ENCODE data around the gene CCDC179.

CCDC179 gene

GRCh38 chr11:22860241-22860640 lies at the start of gene CCDC179:
Gene CCDC179, minus strand, starts transcription at chr11:22860474. Its CDS starts 53 bp downstream, at chr11:22860421.
- no peak for DNase-seq (ENCODE audit: low read depth)

- DNase-seq (ENCODE audit: low read depth), result no peak
Observed at GRCh38 chr11:22903782-22904181, 43.5 kb upstream of the CCDC179 start.

- no peak for DNase-seq (ENCODE audit: low read depth)
Observed at GRCh38 chr11:22901603-22902002, 41.3 kb upstream of the CCDC179 start.

- no peak for DNase-seq (ENCODE audit: low read depth)
Observed at GRCh38 chr11:22900764-22901486, 40.7 kb upstream of the CCDC179 start.

- no peak for DNase-seq (ENCODE audit: low read depth)
Observed at GRCh38 chr11:22898036-22898435, 37.8 kb upstream of the CCDC179 start.

- DNase-seq (ENCODE audit: low read depth), result no peak
Observed at GRCh38 chr11:22890227-22890626, 30.0 kb upstream of the CCDC179 start.

GRCh38 chr11:22884217-22884616 lies 23.9 kb upstream of the CCDC179 start:
- no peak for DNase-seq (ENCODE audit: low read depth)

GRCh38 chr11:22879630-22880029 lies 19.4 kb upstream of the CCDC179 start:
- DNase-seq (ENCODE audit: low read depth), result no peak

- DNase-seq (ENCODE audit: low read depth), result no peak
Observed at GRCh38 chr11:22878604-22879003, 18.3 kb upstream of the CCDC179 start.

- no peak for DNase-seq (ENCODE audit: low read depth)
Observed at GRCh38 chr11:22878039-22878438, 17.8 kb upstream of the CCDC179 start.

- DNase-seq (ENCODE audit: low read depth), result peak; percentile 9
Observed at GRCh38 chr11:22875869-22876473, 15.7 kb upstream of the CCDC179 start.

- DNase-seq (ENCODE audit: low read depth), result no peak
Observed at GRCh38 chr11:22869325-22869724, 9.1 kb upstream of the CCDC179 start.

- no peak for DNase-seq (ENCODE audit: low read depth)
Observed at GRCh38 chr11:22859756-22860155, 518 bp downstream of the CCDC179 start.

- no peak for DNase-seq (ENCODE audit: low read depth)
Observed at GRCh38 chr11:22851477-22851876, 8.8 kb downstream of the CCDC179 start.

- DNase-seq (ENCODE audit: low read depth), result no peak
Observed at GRCh38 chr11:22846726-22847125, 13.5 kb downstream of the CCDC179 start.

- no peak for DNase-seq (ENCODE audit: low read depth)
Observed at GRCh38 chr11:22832315-22833015, 27.8 kb downstream of the CCDC179 start.

- no peak for DNase-seq (ENCODE audit: low read depth)
Observed at GRCh38 chr11:22830082-22830414, 30.2 kb downstream of the CCDC179 start.

- DNase-seq (ENCODE audit: low read depth), result peak; percentile 75
Observed at GRCh38 chr11:22829231-22830081, 30.8 kb downstream of the CCDC179 start, which contains the start of gene SVIP. Gene SVIP, minus strand, starts transcription at chr11:22829801. Its CDS starts 53 bp downstream, at chr11:22829748.

- no peak for DNase-seq (ENCODE audit: low read depth)
Observed at GRCh38 chr11:22828373-22828772, 31.9 kb downstream of the CCDC179 start.

GRCh38 chr11:22822203-22822602 lies 38.1 kb downstream of the CCDC179 start:
- DNase-seq (ENCODE audit: low read depth), result no peak

GRCh38 chr11:22809893-22810292 lies 50.4 kb downstream of the CCDC179 start:
- no peak for DNase-seq (ENCODE audit: low read depth)

GRCh38 chr11:22808571-22809197 lies 51.6 kb downstream of the CCDC179 start:
- DNase-seq (ENCODE audit: low read depth), result no peak
